ENCODE data around the gene ZBTB40. TPM values are rescaled to one million over a fixed set of nuclear protein-coding genes. Genes with fewer than 3 reads are reported as not detected.

Gene ZBTB40
- total and polyA plus RNA-seq, 10 donors, result 4.4 to 40.2 (median 30.2) TPM

GRCh38 chr1:22557341-22557950, 105.8 kb downstream of the ZBTB40 start:
- Histone ChIP-seq H3K4me3 (no peak overlapping the region), H3K36me3 (no peaks in the 10 kb centered on the region), H3K27me3 (replicated peaks in 1 of 7) (peaks cover 0 to 100% (median 22%) of the 10 kb centered on the region in 7 donors), H3K9me3 (no peaks in the 10 kb centered on the region), H3K27ac (peak overlapping the region in 1 of 8 donors; percentile 42), H3K4me1 (peaks cover 0 to 39% (median 11%) of the 10 kb centered on the region in 6 donors)
- TF ChIP-seq POLR2A (IDR thresholded peaks at IDR 0.05), result no peak
- no peak for TF ChIP-seq POLR2AphosphoS5 (IDR thresholded peaks at IDR 0.05)
- TF ChIP-seq CTCF (IDR thresholded peaks at IDR 0.05 in 8 of 11, conservative IDR thresholded peaks at IDR 0.05 in 3 of 11), result no peak
- WGBS, 5 donors, result 30 to 42% (median 41%) methylated on average over 5 of the region's 5 CpGs
- intact Hi-C loops (cut with DNase I; ENCODE audit: low total_unique reads), result no loop called here
- DNase-seq, result no peak

GRCh38 chr1:22562584-22563583, 111.2 kb downstream of the ZBTB40 start, which contains the start of gene EPHA8:
Gene EPHA8 (plus strand): TSS chr1:22563489. CDS start chr1:22563636, 147 bp downstream.
- WGBS, 5 donors, result 9 to 41% (median 15%) methylated on average over 16 to 81 of the region's 81 CpGs
- Histone ChIP-seq H3K4me3 (peak within 1 kb of the TSS in 4 of 8 donors; percentile 14 to 51 (median 22)), H3K9me3 (no peaks in the 10 kb centered on the region), H3K27me3 (replicated peaks in 1 of 7) (peaks cover 0 to 95% (median 20%) of the 10 kb centered on the region in 7 donors), H3K36me3 (no peaks in the 10 kb centered on the region), H3K27ac (no peak within 1 kb of the TSS), H3K4me1 (peaks cover 0 to 12% (median 2%) of the 10 kb centered on the region in 6 donors)
- no peak for DNase-seq
- intact Hi-C loops (cut with DNase I; ENCODE audit: low total_unique reads), result no loop called here
- no peak for TF ChIP-seq POLR2AphosphoS5 (IDR thresholded peaks at IDR 0.05)
- TF ChIP-seq POLR2A (IDR thresholded peaks at IDR 0.05), result no peak
- no peak for TF ChIP-seq CTCF (IDR thresholded peaks at IDR 0.05 in 8 of 11, conservative IDR thresholded peaks at IDR 0.05 in 3 of 11)

DNA sequence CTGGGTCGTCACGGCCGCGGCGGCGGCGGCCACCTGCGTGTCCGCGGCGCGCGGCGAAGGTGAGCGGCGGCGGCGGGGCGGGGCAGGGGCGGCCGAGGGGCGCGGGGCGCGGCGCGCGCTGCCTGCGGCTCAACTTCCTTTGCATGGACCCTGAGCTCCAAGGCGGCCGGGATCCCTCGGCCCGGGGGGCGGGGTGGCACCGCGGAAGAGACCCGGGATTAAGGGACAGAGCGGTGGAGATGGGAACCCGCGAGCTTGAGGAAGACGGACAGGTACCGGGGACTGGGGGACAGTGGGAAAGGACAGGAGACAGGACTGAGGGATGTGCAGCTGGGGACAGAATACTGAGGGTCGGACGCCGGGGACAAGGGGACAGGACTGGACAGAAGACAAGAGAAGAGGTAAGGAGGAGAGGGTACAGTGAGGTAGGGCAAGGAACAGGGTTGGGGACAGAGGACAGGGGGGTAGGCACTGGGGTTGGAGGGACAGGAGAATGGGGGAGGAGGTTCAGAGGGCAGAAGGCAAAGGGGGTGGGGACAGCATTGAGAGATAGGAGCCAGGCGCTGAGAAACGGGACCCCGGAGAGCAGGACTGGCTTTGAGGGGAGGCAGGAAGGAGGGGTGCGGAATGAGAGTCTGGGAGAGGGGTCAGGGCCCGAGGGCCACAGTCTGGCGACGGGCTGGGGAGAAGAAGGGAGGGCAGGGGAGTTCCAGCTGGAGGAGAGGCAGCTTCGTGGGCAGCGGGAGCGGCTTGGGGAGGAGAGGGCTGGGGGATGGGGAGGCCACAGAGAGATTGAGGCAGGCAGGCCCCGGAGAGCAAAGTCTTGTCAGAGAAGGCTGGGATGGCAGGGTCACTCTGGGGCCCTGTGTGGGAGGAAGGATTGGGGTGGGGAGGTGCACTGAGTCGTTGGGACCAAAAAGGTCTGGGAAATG, 112.3 kb downstream of the ZBTB40 start:
- Histone ChIP-seq H3K9me3 (no peaks in the 10 kb centered on the region), H3K4me3 (peak overlapping the region in 4 of 8 donors; percentile 14 to 51 (median 22)), H3K27ac (no peak overlapping the region), H3K36me3 (no peaks in the 10 kb centered on the region), H3K27me3 (replicated peaks in 1 of 7) (peaks cover 0 to 85% (median 20%) of the 10 kb centered on the region in 7 donors), H3K4me1 (peaks cover 0 to 12% (median 2%) of the 10 kb centered on the region in 6 donors)
- WGBS, 5 donors, result 4 to 11% (median 6%) methylated on average over 29 to 57 of the region's 57 CpGs
- intact Hi-C loops (cut with DNase I; ENCODE audit: low total_unique reads), result no loop called here
- DNase-seq, result no peak
- TF ChIP-seq POLR2A (IDR thresholded peaks at IDR 0.05) (no peak), CTCF (IDR thresholded peaks at IDR 0.05 in 8 of 11, conservative IDR thresholded peaks at IDR 0.05 in 3 of 11) (no peak), POLR2AphosphoS5 (IDR thresholded peaks at IDR 0.05) (no peak)

Data from spleen (tissue), 11 donors.